ENCODE results near the gene CASP2. TPM values are rescaled to one million over a fixed set of nuclear protein-coding genes. Genes with fewer than 3 reads are reported as not detected.
A peak's percentile ranks its signal among the peaks of the same experiment; 100 is the strongest.

Gene CASP2
- total RNA-seq, 4 donors from 2014 or later, result 8.8 to 24.6 (median 12.2) TPM

DNA sequence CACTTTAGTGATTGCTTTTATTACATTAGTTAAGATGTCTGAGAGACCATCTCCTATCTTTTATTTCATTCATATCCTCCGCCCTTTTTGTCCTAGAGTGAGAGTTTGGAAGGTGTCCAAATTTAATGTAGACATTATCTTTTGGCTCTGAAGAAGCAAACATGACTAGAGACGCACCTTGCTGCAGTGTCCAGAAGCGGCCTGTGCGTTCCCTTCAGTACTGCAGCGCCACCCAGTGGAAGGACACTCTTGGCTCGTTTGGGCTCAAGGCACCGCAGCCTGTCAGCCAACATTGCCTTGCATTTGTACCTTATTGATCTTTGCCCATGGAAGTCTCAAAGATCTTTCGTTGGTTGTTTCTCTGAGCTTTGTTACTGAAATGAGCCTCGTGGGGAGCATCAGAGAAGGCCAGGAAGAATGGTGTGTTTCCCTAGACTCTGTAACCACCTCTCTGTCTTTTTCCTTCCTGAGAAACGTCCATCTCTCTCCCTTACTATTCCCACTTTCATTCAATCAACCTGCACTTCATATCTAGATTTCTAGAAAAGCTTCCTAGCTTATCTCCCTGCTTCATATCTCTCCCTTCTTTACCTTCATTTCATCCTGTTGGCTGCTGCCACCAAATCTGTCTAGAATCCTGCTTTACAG lies 17.4 kb downstream of the CASP2 start:
- WGBS, 2 donors, result 74 to 77% methylated on average over 9 to 10 of the region's 10 CpGs
- peaks cover 14 to 89% (median 27%) of the 10 kb centered on the region in 3 donors for H3K36me3 ChIP-seq
- no peaks in the 10 kb centered on the region for H3K4me1 ChIP-seq
- H3K9me3 ChIP-seq, result no peaks in the 10 kb centered on the region
- no peak for TF ChIP-seq POLR2A (IDR thresholded peaks at IDR 0.05)
- TF ChIP-seq, protein P1, sequence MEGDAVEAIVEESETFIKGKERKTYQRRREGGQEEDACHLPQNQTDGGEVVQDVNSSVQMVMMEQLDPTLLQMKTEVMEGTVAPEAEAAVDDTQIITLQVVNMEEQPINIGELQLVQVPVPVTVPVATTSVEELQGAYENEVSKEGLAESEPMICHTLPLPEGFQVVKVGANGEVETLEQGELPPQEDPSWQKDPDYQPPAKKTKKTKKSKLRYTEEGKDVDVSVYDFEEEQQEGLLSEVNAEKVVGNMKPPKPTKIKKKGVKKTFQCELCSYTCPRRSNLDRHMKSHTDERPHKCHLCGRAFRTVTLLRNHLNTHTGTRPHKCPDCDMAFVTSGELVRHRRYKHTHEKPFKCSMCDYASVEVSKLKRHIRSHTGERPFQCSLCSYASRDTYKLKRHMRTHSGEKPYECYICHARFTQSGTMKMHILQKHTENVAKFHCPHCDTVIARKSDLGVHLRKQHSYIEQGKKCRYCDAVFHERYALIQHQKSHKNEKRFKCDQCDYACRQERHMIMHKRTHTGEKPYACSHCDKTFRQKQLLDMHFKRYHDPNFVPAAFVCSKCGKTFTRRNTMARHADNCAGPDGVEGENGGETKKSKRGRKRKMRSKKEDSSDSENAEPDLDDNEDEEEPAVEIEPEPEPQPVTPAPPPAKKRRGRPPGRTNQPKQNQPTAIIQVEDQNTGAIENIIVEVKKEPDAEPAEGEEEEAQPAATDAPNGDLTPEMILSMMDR (IDR thresholded peaks at IDR 0.05), result peak in 5 of 6 experiments; percentile 57 to 85 (median 66)
- H3K27me3 ChIP-seq, result no peaks in the 10 kb centered on the region
- H3K4me3 ChIP-seq, result no peak overlapping the region
- DNase-seq, result no peak
- intact Hi-C loops (cut with DNase I), result no loop called here
- H3K27ac ChIP-seq, result no peak overlapping the region

- 88 to 97% methylated on average over 2 of the region's 2 CpGs for WGBS, 2 donors
- no peaks in the 10 kb centered on the region for H3K4me1 ChIP-seq
- no peak for DNase-seq
- peaks cover 14 to 60% (median 18%) of the 10 kb centered on the region in 3 donors for H3K36me3 ChIP-seq
- no peaks in the 10 kb centered on the region for H3K27me3 ChIP-seq
- H3K27ac ChIP-seq, result no peak overlapping the region
- TF ChIP-seq, protein P1 (IDR thresholded peaks at IDR 0.05), result no peak
- TF ChIP-seq POLR2A (IDR thresholded peaks at IDR 0.05), result no peak
- H3K9me3 ChIP-seq, result no peaks in the 10 kb centered on the region
- intact Hi-C loops (cut with DNase I), result no loop called here
- no peak overlapping the region for H3K4me3 ChIP-seq
These were observed 20.5 kb downstream of the CASP2 start for GRCh38 chr7:143308632-143309031.

GRCh38 chr7:143314127-143314526 lies 26.0 kb downstream of the CASP2 start:
- no peaks in the 10 kb centered on the region for H3K27me3 ChIP-seq
- intact Hi-C loops (cut with DNase I), result no loop called here
- H3K9me3 ChIP-seq, result no peaks in the 10 kb centered on the region
- DNase-seq, result no peak
- no peak overlapping the region for H3K4me3 ChIP-seq
- H3K27ac ChIP-seq, result no peak overlapping the region
- peaks cover 0 to 6% (median 0%) of the 10 kb centered on the region in 3 donors for H3K36me3 ChIP-seq
- TF ChIP-seq POLR2A (IDR thresholded peaks at IDR 0.05), result no peak
- TF ChIP-seq, protein P1 (IDR thresholded peaks at IDR 0.05), result no peak
- H3K4me1 ChIP-seq, result peaks cover 4 to 12% (median 8%) of the 10 kb centered on the region in 3 donors

GRCh38 chr7:143315776-143316175 lies 27.6 kb downstream of the CASP2 start, which contains the start of gene CLCN1:
Gene CLCN1 (plus strand): TSS chr7:143316111. CDS start chr7:143316213, 102 bp downstream.
- DNase-seq, result no peak
- Histone ChIP-seq H3K4me1 (peaks cover 6 to 25% (median 12%) of the 10 kb centered on the region in 3 donors), H3K36me3 (no peaks in the 10 kb centered on the region), H3K4me3 (no peak within 1 kb of the TSS), H3K9me3 (no peaks in the 10 kb centered on the region), H3K27me3 (no peaks in the 10 kb centered on the region), H3K27ac (no peak within 1 kb of the TSS)
- WGBS, 2 donors, result 81 to 89% methylated on average over 5 of the region's 5 CpGs
- TF ChIP-seq POLR2A (IDR thresholded peaks at IDR 0.05), result no peak
- TF ChIP-seq, protein P1 (IDR thresholded peaks at IDR 0.05), result no peak
- intact Hi-C loops (cut with DNase I), result no loop called here

DNA sequence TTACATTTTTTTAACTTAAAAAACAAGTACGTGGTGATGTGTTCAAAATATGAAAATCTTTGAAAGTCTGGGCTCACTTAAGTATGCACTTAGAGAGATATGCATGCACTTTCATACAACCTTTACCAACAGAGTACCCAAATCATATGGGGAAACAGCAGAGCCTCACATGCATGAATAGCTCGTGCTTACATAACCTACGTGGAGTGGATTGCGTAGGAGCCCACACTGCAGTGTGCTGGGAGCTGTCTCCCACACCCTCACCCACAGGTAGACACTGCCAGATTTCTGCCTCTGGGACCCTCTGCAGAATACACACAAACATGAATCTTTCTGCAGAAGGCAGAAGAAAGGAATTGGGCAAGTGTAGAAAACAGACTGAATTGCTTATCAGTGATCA lies 28.3 kb downstream of the CASP2 start:
- no peak for DNase-seq
- no peak overlapping the region for H3K4me3 ChIP-seq
- no peak overlapping the region for H3K27ac ChIP-seq
- peaks cover 6 to 32% (median 12%) of the 10 kb centered on the region in 3 donors for H3K4me1 ChIP-seq
- no peak for TF ChIP-seq POLR2A (IDR thresholded peaks at IDR 0.05)
- TF ChIP-seq, protein P1 (IDR thresholded peaks at IDR 0.05), result no peak
- H3K27me3 ChIP-seq, result no peaks in the 10 kb centered on the region
- H3K9me3 ChIP-seq, result no peaks in the 10 kb centered on the region
- H3K36me3 ChIP-seq, result no peaks in the 10 kb centered on the region
- intact Hi-C loops (cut with DNase I), result no loop called here
- 76 to 81% methylated on average over 4 of the region's 4 CpGs for WGBS, 2 donors

Data from esophagus squamous epithelium (tissue), 5 donors.